Gastroesophageal sphincter (tissue), 3 donors: ENCODE measurements around the gene CPEB3.

Source experiments
- EP300 ChIP-seq: sonication (generic); formaldehyde crosslinking; IDR thresholded peaks from one replicate; pipeline ENCODE4 v1.6.1; 2017; ENCODE audit warnings: antibody characterized with exemption, mild to moderate bottlenecking
- POLR2A ChIP-seq, 2 donors: fragments of 450-650 bp; IDR thresholded peaks; one replicate each; pipeline ENCODE4 v1.6.1; 2017; ENCODE audit warnings: antibody characterized with exemption in 2 of 2, mild to moderate bottlenecking in 2 of 2, moderate library complexity in 1 of 2
- POLR2AphosphoS5 ChIP-seq: sonication (generic); formaldehyde crosslinking; IDR thresholded peaks from one replicate; pipeline ENCODE4 v1.6.1; 2017; ENCODE audit warnings: antibody characterized with exemption
- TF ChIP-seq, protein P1 (sequence below), 4 experiments: fragments of 200-600 bp in 2 of 4; fragments of 450-650 bp in 2 of 4; sonication (generic) in 1 of 4; IDR thresholded peaks; one replicate each; pipeline ENCODE4 v1.5.1; 2017 to 2019; ENCODE audit warnings: antibody characterized with exemption in 4 of 4, mild to moderate bottlenecking in 2 of 4, moderate library complexity in 2 of 4

DNA sequence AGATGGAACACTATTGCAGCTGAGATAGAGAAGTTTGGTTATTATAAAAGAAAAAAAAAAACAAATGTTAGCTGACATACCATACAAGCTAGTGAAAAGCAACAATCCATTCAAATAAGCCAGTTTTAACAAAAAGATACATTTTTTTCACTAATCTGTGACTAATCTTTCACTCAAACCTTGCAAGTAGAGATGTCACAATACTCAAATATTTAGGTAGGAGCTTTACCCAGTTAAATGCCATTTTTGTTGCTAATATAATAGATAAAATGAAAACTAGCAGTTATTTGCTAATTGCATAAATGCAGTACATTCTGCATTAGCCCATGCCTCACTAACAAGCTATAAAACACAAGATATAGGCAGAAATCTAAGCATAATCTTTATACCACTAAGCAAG, 243.7 kb downstream of the CPEB3 start:
- TF ChIP-seq, protein P1, sequence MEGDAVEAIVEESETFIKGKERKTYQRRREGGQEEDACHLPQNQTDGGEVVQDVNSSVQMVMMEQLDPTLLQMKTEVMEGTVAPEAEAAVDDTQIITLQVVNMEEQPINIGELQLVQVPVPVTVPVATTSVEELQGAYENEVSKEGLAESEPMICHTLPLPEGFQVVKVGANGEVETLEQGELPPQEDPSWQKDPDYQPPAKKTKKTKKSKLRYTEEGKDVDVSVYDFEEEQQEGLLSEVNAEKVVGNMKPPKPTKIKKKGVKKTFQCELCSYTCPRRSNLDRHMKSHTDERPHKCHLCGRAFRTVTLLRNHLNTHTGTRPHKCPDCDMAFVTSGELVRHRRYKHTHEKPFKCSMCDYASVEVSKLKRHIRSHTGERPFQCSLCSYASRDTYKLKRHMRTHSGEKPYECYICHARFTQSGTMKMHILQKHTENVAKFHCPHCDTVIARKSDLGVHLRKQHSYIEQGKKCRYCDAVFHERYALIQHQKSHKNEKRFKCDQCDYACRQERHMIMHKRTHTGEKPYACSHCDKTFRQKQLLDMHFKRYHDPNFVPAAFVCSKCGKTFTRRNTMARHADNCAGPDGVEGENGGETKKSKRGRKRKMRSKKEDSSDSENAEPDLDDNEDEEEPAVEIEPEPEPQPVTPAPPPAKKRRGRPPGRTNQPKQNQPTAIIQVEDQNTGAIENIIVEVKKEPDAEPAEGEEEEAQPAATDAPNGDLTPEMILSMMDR (IDR thresholded peaks at IDR 0.05), result no peak
- TF ChIP-seq POLR2AphosphoS5 (no peak), POLR2A (IDR thresholded peaks at IDR 0.05) (no peak), EP300 (no peak)
